Epithelial cell of esophagus (primary cell): Measurements from ENCODE around the gene CCSAP.

ENCODE experiments used
- DNase-seq: peaks from one replicate; pipeline ENCODE4 v3.0.0; 2010; ENCODE audit warnings: low read depth
- H3K4me3 ChIP-seq: 2 replicates; pipeline ENCODE4 v1.5.1; 2011; ENCODE audit warnings: mild to moderate bottlenecking, low read length, control low read depth
- TF ChIP-seq, protein P1 (sequence below): IDR thresholded peaks from 2 replicates; pipeline ENCODE4 v1.5.1; 2011; ENCODE audit warnings: low read depth, mild to moderate bottlenecking, low read length, control low read depth, inconsistent platforms; ENCODE audit not compliant: insufficient read depth; ENCODE audit errors: missing control alignments

The CCSAP gene

DNA sequence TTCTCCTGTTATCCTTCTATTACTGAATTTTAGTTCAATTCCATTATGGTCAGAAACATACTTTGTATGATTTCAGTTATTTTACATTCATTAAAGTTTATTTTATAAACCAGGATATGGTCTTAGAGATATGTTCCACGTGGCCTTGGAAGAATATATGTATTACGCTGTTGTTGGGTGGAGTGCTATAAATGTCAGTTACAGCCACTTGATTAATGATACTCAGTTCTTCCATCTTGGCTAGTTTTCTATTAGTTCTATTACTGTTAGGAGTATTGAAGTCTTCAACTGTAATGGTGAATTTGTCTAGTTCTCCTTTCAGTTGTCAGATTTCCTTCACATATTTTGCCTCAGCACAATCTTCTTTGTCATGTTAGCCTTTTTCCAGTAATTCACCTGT lies 26.7 kb downstream of the CCSAP start:
- TF ChIP-seq, protein P1, sequence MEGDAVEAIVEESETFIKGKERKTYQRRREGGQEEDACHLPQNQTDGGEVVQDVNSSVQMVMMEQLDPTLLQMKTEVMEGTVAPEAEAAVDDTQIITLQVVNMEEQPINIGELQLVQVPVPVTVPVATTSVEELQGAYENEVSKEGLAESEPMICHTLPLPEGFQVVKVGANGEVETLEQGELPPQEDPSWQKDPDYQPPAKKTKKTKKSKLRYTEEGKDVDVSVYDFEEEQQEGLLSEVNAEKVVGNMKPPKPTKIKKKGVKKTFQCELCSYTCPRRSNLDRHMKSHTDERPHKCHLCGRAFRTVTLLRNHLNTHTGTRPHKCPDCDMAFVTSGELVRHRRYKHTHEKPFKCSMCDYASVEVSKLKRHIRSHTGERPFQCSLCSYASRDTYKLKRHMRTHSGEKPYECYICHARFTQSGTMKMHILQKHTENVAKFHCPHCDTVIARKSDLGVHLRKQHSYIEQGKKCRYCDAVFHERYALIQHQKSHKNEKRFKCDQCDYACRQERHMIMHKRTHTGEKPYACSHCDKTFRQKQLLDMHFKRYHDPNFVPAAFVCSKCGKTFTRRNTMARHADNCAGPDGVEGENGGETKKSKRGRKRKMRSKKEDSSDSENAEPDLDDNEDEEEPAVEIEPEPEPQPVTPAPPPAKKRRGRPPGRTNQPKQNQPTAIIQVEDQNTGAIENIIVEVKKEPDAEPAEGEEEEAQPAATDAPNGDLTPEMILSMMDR: no peak
- DNase-seq: no peak
- no peak overlapping the region for H3K4me3 ChIP-seq

DNA sequence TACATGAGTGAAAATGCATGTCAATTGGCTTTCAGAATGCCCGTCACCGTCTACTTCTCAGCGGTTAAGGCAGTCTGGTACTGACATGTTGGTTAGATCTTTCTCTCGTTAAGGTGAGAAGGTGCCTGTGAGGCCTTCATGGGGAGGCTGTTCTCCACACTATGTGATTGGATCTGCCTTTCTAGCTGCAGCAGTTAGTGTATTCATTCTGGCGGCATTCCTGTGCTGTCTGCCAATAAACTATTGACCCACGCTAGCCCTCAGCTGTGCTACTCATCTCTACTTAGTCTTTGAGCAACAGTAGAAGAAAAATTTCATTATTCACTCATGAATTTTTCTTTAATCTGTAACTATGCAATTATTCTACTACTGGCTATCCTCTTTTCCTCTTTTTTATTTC lies 32.0 kb downstream of the CCSAP start:
- no peak for DNase-seq
- TF ChIP-seq, protein P1: no peak
- H3K4me3 ChIP-seq: no peak overlapping the region

DNA sequence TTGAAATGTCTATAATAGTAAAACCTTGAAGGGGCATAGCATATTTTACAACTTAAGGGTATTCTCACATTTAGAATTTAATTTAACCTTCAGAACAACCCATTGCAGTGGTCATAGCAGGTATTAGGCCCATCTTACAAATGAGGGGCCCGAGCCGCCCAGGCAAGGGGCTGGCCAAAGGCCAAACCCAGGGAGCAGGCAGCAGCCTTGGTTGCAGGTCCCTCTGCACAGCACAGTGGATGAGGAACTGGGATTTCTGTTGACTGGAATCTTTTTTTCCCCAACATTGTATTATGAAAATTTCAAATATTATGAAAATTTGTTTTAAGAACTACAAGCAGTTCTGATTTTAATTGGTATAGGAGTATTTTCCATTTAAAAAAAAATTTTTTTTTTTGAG lies 33.2 kb downstream of the CCSAP start:
- no peak for DNase-seq
- H3K4me3 ChIP-seq: no peak overlapping the region
- TF ChIP-seq, protein P1: no peak

DNA sequence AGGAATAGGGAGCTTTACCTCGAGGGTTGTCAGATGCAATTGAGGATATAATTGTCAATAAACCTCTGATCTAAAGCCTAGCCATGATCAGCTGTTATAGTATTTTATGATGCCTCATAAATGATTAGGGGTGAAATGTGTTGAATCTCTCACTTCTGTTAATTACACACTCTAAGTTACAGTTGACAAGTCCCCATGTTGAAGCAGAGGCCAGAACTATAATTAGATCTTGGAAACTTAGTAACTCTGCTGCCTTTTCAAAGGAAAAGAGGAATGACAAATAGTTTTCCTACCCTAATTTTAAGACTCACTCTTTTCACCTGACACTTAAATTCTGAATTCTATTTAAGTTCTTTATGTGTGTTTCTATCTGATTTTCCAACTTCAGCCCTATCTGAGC lies 33.8 kb downstream of the CCSAP start:
- no peak for DNase-seq
- no peak overlapping the region for H3K4me3 ChIP-seq
- TF ChIP-seq, protein P1: no peak

DNA sequence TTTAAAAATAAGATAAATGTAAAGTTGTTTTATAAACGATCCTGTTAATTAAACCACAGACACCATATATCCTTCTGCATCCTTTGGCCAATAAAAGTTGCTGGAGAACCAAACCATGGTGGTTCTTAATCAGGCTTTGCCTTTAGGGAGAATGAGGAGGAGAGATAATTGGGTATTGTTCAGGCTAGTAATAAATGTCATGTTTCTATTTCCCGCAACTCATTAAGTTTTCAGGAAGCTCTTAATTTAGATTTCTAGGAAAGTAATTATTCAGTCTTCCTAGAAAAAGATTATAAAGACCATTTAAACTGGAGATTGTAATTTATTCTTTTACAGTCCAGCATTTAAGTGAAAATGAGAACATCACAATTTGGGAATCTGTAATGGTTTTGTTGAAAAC lies 37.5 kb downstream of the CCSAP start:
- TF ChIP-seq, protein P1: no peak
- H3K4me3 ChIP-seq: no peak overlapping the region
- DNase-seq: no peak

DNA sequence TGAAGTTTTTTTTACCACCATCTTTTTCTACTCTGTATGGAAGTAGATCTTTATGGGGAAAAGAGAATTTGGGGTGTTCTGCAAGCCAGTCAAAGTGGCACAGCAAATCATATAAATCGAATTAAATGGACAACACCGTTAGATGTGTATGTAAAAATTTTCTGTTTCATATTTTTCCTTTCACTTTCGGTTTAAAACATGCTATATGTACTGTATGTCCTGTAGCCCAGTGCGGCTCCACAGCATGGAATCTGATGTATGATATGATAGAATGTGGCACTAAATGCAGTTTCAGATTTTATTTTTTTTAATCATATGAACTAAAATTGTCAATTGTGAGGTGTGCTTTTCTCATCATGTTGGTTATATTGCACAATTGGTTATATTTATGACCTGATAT lies 39.0 kb downstream of the CCSAP start:
- no peak overlapping the region for H3K4me3 ChIP-seq
- DNase-seq: no peak
- TF ChIP-seq, protein P1: no peak

DNA sequence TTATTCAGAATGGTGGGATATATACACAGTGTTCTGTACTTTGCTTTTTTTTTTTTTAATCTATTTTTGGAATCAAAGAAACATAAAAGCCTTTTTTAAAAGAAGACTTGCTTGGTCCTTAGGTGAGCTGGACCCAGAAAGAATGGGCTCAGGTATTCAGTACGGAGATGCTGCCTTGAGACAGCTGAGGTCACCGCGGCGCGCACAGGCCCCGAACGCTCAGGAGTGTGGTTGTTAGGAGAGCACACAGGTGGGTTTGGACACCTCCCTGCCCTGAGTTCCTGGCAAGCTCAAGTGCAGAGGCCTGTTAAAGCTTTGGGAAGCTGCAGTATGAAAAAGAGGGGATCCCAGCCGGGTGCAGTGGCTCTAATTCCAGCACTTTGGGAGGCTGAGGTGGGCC lies 40.1 kb downstream of the CCSAP start:
- DNase-seq: no peak
- no peak overlapping the region for H3K4me3 ChIP-seq
- TF ChIP-seq, protein P1: no peak
